ENCODE results near the gene SGF29. TPM values are rescaled to one million over a fixed set of nuclear protein-coding genes. Genes with fewer than 3 reads are reported as not detected.
"Not testable (repeated sequence)": the region's sequence is repeated elsewhere in the genome, so short reads cannot be mapped to it uniquely, and the experiment has no call there.

Gene SGF29
- total and polyA plus RNA-seq, 2 of the 4 experiments (the other 2 are of a cell fraction): 4.3 to 7.7 TPM

DNA sequence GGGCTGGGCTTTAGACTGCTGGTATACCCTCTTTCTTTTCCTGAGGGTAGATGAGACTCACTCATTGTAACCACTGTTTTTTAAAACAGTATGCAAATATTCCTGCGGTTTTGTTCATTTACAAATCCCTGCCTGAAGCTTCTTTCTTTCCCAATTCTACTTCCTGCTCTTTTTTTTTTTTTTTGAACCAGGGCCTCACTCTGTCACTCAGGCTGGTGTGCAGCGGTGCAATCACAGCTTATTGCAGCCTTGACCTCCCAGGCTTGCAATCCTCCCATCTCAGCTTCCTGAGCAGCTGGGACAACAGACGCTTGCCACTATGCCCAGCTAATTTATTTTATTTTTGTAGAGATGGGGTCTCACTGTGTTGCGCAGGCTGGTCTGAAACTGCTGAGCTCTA, 64.2 kb downstream of the SGF29 start:
- Histone ChIP-seq H3K56ac (ENCODE audit: extremely low read depth, insufficient read depth, low read length) (no peak overlapping the region), H3K4me3 (ENCODE audit: insufficient read depth, low read depth, low read length) (no peak overlapping the region), H2BK120ac (ENCODE audit: low read depth, low read length) (no peak overlapping the region), H2BK20ac (ENCODE audit: low read depth, low read length) (no peak overlapping the region), H3K9me3 (ENCODE audit: control insufficient read depth, insufficient read depth, low read length) (no peaks in the 10 kb centered on the region), H3K79me1 (ENCODE audit: low read depth in 1 of 2, low read length in 2 of 2) (no peaks in the 10 kb centered on the region), H2BK15ac (ENCODE audit: low read depth, low read length) (no peak overlapping the region), H3K9me1 (ENCODE audit: insufficient read depth, low read length) (no peaks in the 10 kb centered on the region), H4K20me1 (ENCODE audit: insufficient read depth, low read length) (no peaks in the 10 kb centered on the region), H2AK9ac (replicated peaks; ENCODE audit: low read depth, low read length, poor library complexity) (no peak overlapping the region), H3K18ac (ENCODE audit: low read depth, low read length) (no peak overlapping the region), H3K36me3 (ENCODE audit: control insufficient read depth, insufficient read depth, low read length) (no peaks in the 10 kb centered on the region), H2AFZ (replicated peaks; ENCODE audit: low read length, poor library complexity) (no peak overlapping the region), H2BK5ac (ENCODE audit: low read depth, low read length, poor library complexity, severe bottlenecking) (no peak overlapping the region), H3K23ac (ENCODE audit: low read depth, low read length) (no peak overlapping the region), H2AK5ac (ENCODE audit: low read depth, low read length) (no peak overlapping the region), H3K14ac (replicated peaks; ENCODE audit: low read depth, low read length) (no peak overlapping the region), H3K4me2 (ENCODE audit: low read depth, low read length) (no peak overlapping the region), H3K27ac (ENCODE audit: insufficient read depth, low read length) (no peak overlapping the region), H4K5ac (ENCODE audit: low read depth, low read length) (no peak overlapping the region), H3K4ac (ENCODE audit: low read depth, low read length) (no peak overlapping the region), H4K8ac (ENCODE audit: low read depth in 2 of 2, low read length in 2 of 2) (no peak overlapping the region), H3K9ac (ENCODE audit: low read depth, low read length) (no peak overlapping the region), H3K4me1 (ENCODE audit: control insufficient read depth, insufficient read depth, low read length) (no peaks in the 10 kb centered on the region), H3K27me3 (ENCODE audit: control insufficient read depth, insufficient read depth, low read length) (peaks cover 14% of the 10 kb centered on the region; the same call in 1 of the 2 replicates), H4K91ac (ENCODE audit: insufficient read depth, low read depth, low read length) (no peak overlapping the region)
- TF ChIP-seq MXI1 (IDR thresholded peaks at IDR 0.05; ENCODE audit: borderline replicate concordance, low read depth, low read length): no peak
- no peak for TF ChIP-seq USF2 (IDR thresholded peaks at IDR 0.05; ENCODE audit: low read depth, low read length)
- no peak for TF ChIP-seq POLR2A (IDR thresholded peaks at IDR 0.05; ENCODE audit: low read depth, low read length)
- no peak for TF ChIP-seq RCOR1 (IDR thresholded peaks at IDR 0.05; ENCODE audit: insufficient replicate concordance, low read length)
- TF ChIP-seq RFX5 (IDR thresholded peaks at IDR 0.05; ENCODE audit: low read depth, low read length): no peak
- no peak for TF ChIP-seq CHD1 (IDR thresholded peaks at IDR 0.05; ENCODE audit: low read depth, low read length)
- TF ChIP-seq RAD21 (IDR thresholded peaks at IDR 0.05; ENCODE audit: low read length): no peak
- no peak for TF ChIP-seq SMC3 (IDR thresholded peaks at IDR 0.05; ENCODE audit: low read depth, low read length)
- in situ Hi-C loops (cut with MboI; ENCODE audit: low sequenced_read_pairs): loop anchor here (10.0 kb wide), 1 partner anchor 343 kb away; no protein-coding TSS in a partner anchor
- ChIA-PET CTCF (interaction anchor here (0.6 kb wide), 1 partner anchor 290 kb away, joined by 3 read pairs; no protein-coding TSS in a partner anchor), POLR2A (ENCODE audit: unreplicated experiment) (no interaction called here)
- DNase-seq (no peak), ATAC-seq (ENCODE audit: low read depth) (no peak)
- no TSS peak for BruUV-seq (replicated peaks)
- dilution Hi-C loops (cut with HindIII; ENCODE audit: low sequenced_read_pairs, unreplicated experiment): no loop called here
- WGBS, 2 experiments (ENCODE audit: extremely low coverage in 2 of 2, insufficient read length in 1 of 2): no CpG with 5 or more reads among the region's 4 CpGs
- intact Hi-C loops (cut with micrococcal nuclease): loop anchor here (5.0 kb wide), 2 partner anchors 81 to 341 kb away; partner anchors contain the start of gene NUPR1

- H4K5ac ChIP-seq (ENCODE audit: low read depth, low read length); intact Hi-C loops (cut with micrococcal nuclease); H2AK5ac ChIP-seq (ENCODE audit: low read depth, low read length); H4K91ac ChIP-seq (ENCODE audit: insufficient read depth, low read depth, low read length); H2BK5ac ChIP-seq (ENCODE audit: low read depth, low read length, poor library complexity, severe bottlenecking); H3K4ac ChIP-seq (ENCODE audit: low read depth, low read length); H3K14ac ChIP-seq (replicated peaks; ENCODE audit: low read depth, low read length); H3K4me1 ChIP-seq (ENCODE audit: control insufficient read depth, insufficient read depth, low read length); H3K4me2 ChIP-seq (ENCODE audit: low read depth, low read length); ATAC-seq (ENCODE audit: low read depth); H3K4me3 ChIP-seq (ENCODE audit: insufficient read depth, low read depth, low read length); H3K23ac ChIP-seq (ENCODE audit: low read depth, low read length); H2AFZ ChIP-seq (replicated peaks; ENCODE audit: low read length, poor library complexity); H3K9me1 ChIP-seq (ENCODE audit: insufficient read depth, low read length); BruUV-seq (replicated peaks); H3K27ac ChIP-seq (ENCODE audit: insufficient read depth, low read length); H3K79me1 ChIP-seq (ENCODE audit: low read depth in 1 of 2, low read length in 2 of 2); H2BK120ac ChIP-seq (ENCODE audit: low read depth, low read length); H3K18ac ChIP-seq (ENCODE audit: low read depth, low read length); H4K20me1 ChIP-seq (ENCODE audit: insufficient read depth, low read length); H3K9ac ChIP-seq (ENCODE audit: low read depth, low read length); in situ Hi-C loops (cut with MboI; ENCODE audit: low sequenced_read_pairs); dilution Hi-C loops (cut with HindIII; ENCODE audit: low sequenced_read_pairs, unreplicated experiment); H2BK20ac ChIP-seq (ENCODE audit: low read depth, low read length); POLR2A ChIA-PET (ENCODE audit: unreplicated experiment); H4K8ac ChIP-seq (ENCODE audit: low read depth in 2 of 2, low read length in 2 of 2); H2AK9ac ChIP-seq (replicated peaks; ENCODE audit: low read depth, low read length, poor library complexity); H2BK15ac ChIP-seq (ENCODE audit: low read depth, low read length); H3K9me3 ChIP-seq (ENCODE audit: control insufficient read depth, insufficient read depth, low read length); DNase-seq; H3K36me3 ChIP-seq (ENCODE audit: control insufficient read depth, insufficient read depth, low read length); H3K56ac ChIP-seq (ENCODE audit: extremely low read depth, insufficient read depth, low read length): not testable (repeated sequence)
- CTCF ChIA-PET: interaction anchor here (0.7 kb wide), 1 partner anchor 713 kb away, joined by 3 read pairs; no protein-coding TSS in a partner anchor
- H3K27me3 ChIP-seq (ENCODE audit: control insufficient read depth, insufficient read depth, low read length): peaks cover 17% of the 10 kb centered on the region
- WGBS, 2 experiments (ENCODE audit: extremely low coverage in 2 of 2, insufficient read length in 1 of 2): no CpG with 5 or more reads among the region's 1 CpG
Measured at GRCh38 chr16:28620316-28620715, 66.6 kb downstream of the SGF29 start.

All from IMR-90 (cell line).